Suprapubic skin (tissue), 4 donors: ENCODE measurements around the gene LTBP3.

Experiments used
- CTCF ChIP-seq, 2 donors: fragments of 200-600 bp in 1 of 2; fragments of 450-650 bp in 1 of 2; sonication (generic) in 1 of 2; IDR thresholded peaks; one replicate each; pipeline ENCODE4 v1.5.1; 2016 to 2019; ENCODE audit warnings: antibody characterized with exemption in 2 of 2, mild to moderate bottlenecking in 1 of 2, moderate library complexity in 1 of 2
- EP300 ChIP-seq: sonication (generic); formaldehyde crosslinking; IDR thresholded peaks from one replicate; pipeline ENCODE4 v1.6.1; 2017; ENCODE audit warnings: antibody characterized with exemption
- POLR2A ChIP-seq, 2 donors: fragments of 450-650 bp; IDR thresholded peaks; one replicate each; pipeline ENCODE4 v1.6.1; 2017; ENCODE audit warnings: antibody characterized with exemption in 2 of 2, mild to moderate bottlenecking in 2 of 2, moderate library complexity in 2 of 2
- POLR2AphosphoS5 ChIP-seq, 3 donors: sonication (generic); formaldehyde crosslinking; IDR thresholded peaks; one replicate each; pipeline ENCODE4 v1.6.1; 2017; ENCODE audit warnings: antibody characterized with exemption in 3 of 3

- no peak for TF ChIP-seq CTCF (IDR thresholded peaks at IDR 0.05)
- no peak for TF ChIP-seq POLR2A (IDR thresholded peaks at IDR 0.05)
- TF ChIP-seq EP300: no peak
- TF ChIP-seq POLR2AphosphoS5 (IDR thresholded peaks at IDR 0.05): no peak
Observed at GRCh38 chr11:65554057-65554818, 3.9 kb downstream of the LTBP3 start.
